CD4-positive, alpha-beta T cell treated with Interleukin-17A for 1 hour (primary cell): Measurements from ENCODE around the gene NPIPB8.
"Not testable (repeated sequence)": the region's sequence is repeated elsewhere in the genome, so short reads cannot be mapped to it uniquely, and the experiment has no call there.

Experiments
- DNase-seq: peaks from one replicate; pipeline ENCODE4 v3.0.0-alpha.2; 2020

The NPIPB8 gene

GRCh38 chr16:28636093-28636823, 1.6 kb upstream of the NPIPB8 start:
- not testable (repeated sequence) for DNase-seq

GRCh38 chr16:28638359-28638758, 494 bp downstream of the NPIPB8 start:
- DNase-seq: not testable (repeated sequence)

GRCh38 chr16:28639959-28640358, 2.1 kb downstream of the NPIPB8 start:
- DNase-seq: not testable (repeated sequence)

- not testable (repeated sequence) for DNase-seq
Measured at GRCh38 chr16:28666264-28666663, 28.4 kb downstream of the NPIPB8 start.

GRCh38 chr16:28667480-28667879, 29.6 kb downstream of the NPIPB8 start:
- not testable (repeated sequence) for DNase-seq

- not testable (repeated sequence) for DNase-seq
Measured at GRCh38 chr16:28668199-28668598, 30.3 kb downstream of the NPIPB8 start.

- not testable (repeated sequence) for DNase-seq
Measured at GRCh38 chr16:28688327-28688952, 50.6 kb downstream of the NPIPB8 start.

GRCh38 chr16:28689425-28689824, 51.6 kb downstream of the NPIPB8 start:
- DNase-seq: not testable (repeated sequence)

- DNase-seq: not testable (repeated sequence)
Measured at GRCh38 chr16:28691722-28692121, 53.9 kb downstream of the NPIPB8 start.

- not testable (repeated sequence) for DNase-seq
Measured at GRCh38 chr16:28693257-28693950, 55.5 kb downstream of the NPIPB8 start.

- DNase-seq: not testable (repeated sequence)
Measured at GRCh38 chr16:28699792-28700191, 61.9 kb downstream of the NPIPB8 start.

GRCh38 chr16:28700349-28700748, 62.5 kb downstream of the NPIPB8 start:
- DNase-seq: not testable (repeated sequence)

- DNase-seq: not testable (repeated sequence)
Measured at GRCh38 chr16:28701384-28701783, 63.5 kb downstream of the NPIPB8 start.

GRCh38 chr16:28704246-28704645, 66.4 kb downstream of the NPIPB8 start:
- not testable (repeated sequence) for DNase-seq
